BJ (cell line): Measurements from ENCODE around the gene IGFBP3. TPM values are rescaled to one million over a fixed set of nuclear protein-coding genes. Genes with fewer than 3 reads are reported as not detected.

Source experiments
- CTCF ChIA-PET: fragments of 350-600 bp; formaldehyde crosslinking; extraction: SDS; loops from one replicate; lab custom pipeline; 2021; ENCODE audit warnings: antibody characterized with exemption, inconsistent platforms; lab: Yijun Ruan, JAX
- POLR2A ChIA-PET: fragments of 300-600 bp; sonication (Branson Sonifier 250); formaldehyde crosslinking; extraction: SDS; loops from one replicate; lab custom pipeline; 2021; ENCODE audit warnings: antibody characterized with exemption; lab: Charles Lee
- DNase-seq: peaks from one replicate; pipeline ENCODE4 v3.0.0-alpha.2; 2011; ENCODE audit warnings: low read depth
- H3K27me3 ChIP-seq: 2 replicates; pipeline ENCODE4 v1.6.0; 2011; ENCODE audit warnings: low read length; ENCODE audit not compliant: control insufficient read depth, insufficient read depth
- H3K36me3 ChIP-seq: 2 replicates; pipeline ENCODE4 v1.5.1; 2011; ENCODE audit warnings: low read length; ENCODE audit not compliant: control insufficient read depth, insufficient read depth
- H3K4me3 ChIP-seq: 2 replicates; pipeline ENCODE4 v1.5.1; 2011; ENCODE audit warnings: low read depth, mild to moderate bottlenecking, control low read depth, low read length
- polyA plus RNA-seq: library from polyadenylated mRNA; depleted of rRNA; stranded (reverse); fragments of >200 nt; gene quantifications from 2 replicates; pipeline ENCODE4 v1.2.3, GENCODE V29; 2011
- TF ChIP-seq, protein P1 (sequence below): IDR thresholded peaks from 2 replicates; pipeline ENCODE4 v1.5.1; 2011; ENCODE audit warnings: low read depth, mild to moderate bottlenecking, control low read depth, inconsistent platforms, low read length, moderate library complexity; ENCODE audit not compliant: insufficient read depth

The IGFBP3 gene
- polyA plus RNA-seq, 1 experiment: 3,005 TPM

DNA sequence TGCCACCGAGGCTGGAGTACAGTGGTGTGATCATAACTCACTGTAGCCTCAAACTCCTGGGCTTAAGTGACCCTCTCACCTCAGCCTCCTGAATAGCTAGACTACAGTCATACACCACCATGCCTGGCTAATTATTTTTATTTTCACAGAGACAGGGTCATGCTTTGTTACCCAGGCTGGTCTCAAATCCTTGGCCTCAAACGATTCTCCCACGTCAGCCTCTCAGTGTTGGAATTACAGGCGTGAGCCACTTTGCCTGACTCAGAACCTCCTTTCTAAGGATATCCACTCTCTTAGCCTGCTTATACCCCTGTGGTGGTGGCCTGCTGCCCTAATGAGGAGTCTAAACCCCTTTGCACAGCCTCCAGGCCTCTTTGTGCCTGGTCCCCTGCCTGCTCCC lies 36.9 kb downstream of the IGFBP3 start:
- Histone ChIP-seq H3K4me3 (no peak overlapping the region), H3K36me3 (no peaks in the 10 kb centered on the region), H3K27me3 (peaks cover 1% of the 10 kb centered on the region; the same call in 1 of the 2 replicates)
- CTCF ChIA-PET: no interaction called here
- TF ChIP-seq, protein P1, sequence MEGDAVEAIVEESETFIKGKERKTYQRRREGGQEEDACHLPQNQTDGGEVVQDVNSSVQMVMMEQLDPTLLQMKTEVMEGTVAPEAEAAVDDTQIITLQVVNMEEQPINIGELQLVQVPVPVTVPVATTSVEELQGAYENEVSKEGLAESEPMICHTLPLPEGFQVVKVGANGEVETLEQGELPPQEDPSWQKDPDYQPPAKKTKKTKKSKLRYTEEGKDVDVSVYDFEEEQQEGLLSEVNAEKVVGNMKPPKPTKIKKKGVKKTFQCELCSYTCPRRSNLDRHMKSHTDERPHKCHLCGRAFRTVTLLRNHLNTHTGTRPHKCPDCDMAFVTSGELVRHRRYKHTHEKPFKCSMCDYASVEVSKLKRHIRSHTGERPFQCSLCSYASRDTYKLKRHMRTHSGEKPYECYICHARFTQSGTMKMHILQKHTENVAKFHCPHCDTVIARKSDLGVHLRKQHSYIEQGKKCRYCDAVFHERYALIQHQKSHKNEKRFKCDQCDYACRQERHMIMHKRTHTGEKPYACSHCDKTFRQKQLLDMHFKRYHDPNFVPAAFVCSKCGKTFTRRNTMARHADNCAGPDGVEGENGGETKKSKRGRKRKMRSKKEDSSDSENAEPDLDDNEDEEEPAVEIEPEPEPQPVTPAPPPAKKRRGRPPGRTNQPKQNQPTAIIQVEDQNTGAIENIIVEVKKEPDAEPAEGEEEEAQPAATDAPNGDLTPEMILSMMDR: no peak
- POLR2A ChIA-PET: interaction anchor here (0.5 kb wide), 1 partner anchor 186 kb away, joined by 7 read pairs; no protein-coding TSS in a partner anchor
- no peak for DNase-seq

DNA sequence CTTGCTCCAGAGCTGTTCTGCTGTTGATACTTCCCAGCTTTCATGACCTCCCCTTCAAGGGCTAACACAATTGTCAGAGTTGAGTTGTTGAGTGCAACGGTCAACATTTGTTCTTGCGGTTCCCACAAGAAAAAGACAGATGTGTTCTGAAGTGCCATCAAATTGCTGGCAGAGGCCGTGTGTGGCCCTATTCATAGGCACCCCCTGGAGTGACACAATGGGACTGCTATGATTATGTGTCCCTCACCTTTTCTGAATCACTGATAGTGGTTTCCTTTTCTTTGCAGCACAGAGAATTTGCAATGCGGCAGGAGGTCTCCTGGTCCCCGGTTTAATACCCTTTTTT lies 38.6 kb downstream of the IGFBP3 start:
- Histone ChIP-seq H3K27me3 (no peaks in the 10 kb centered on the region), H3K36me3 (no peaks in the 10 kb centered on the region), H3K4me3 (no peak overlapping the region)
- TF ChIP-seq, protein P1: no peak
- POLR2A ChIA-PET: interaction anchor here (0.6 kb wide), 1 partner anchor 1385 kb away, joined by 10 read pairs; no protein-coding TSS in a partner anchor
- DNase-seq: no peak
- CTCF ChIA-PET: interaction anchor here (1.0 to 1.9 kb wide), 3 partner anchors 9 to 35 kb away, joined by 3 to 9 read pairs (median 4); no protein-coding TSS in a partner anchor

DNA sequence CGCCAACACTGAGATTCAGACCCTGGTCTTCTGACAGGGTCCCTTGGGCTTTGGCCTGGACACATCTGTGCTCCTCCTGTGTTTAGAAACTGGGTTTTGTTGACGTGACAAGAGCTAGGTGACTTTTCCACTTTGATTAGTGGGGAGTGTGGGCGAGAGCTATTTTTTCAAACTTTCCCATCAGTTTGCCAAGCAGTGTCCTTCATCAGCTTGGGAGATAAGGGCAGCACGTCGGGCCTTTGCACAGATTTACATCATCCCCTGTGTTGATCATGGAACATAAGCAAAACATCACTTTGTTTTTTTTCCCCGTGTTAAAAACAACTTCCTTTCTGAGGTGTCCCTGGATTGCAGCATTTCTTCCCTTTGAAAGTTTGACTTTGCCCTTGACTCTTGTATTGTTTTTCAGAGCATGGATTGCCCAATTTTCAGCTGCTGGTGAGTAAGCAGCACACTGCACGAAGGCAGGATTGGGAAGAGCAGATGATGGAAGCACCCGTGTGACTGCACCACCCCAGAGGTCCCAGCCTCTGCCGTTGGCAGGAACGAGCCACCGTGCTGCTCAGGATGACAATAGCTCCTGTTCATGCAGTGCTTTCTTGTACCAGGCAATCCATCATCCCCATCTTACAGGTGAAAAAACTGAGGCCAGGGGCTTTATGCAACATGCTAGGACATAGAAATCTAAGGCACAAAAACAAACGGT lies 39.2 kb downstream of the IGFBP3 start:
- ChIA-PET CTCF (interaction anchor here (1.0 to 1.9 kb wide), 3 partner anchors 10 to 35 kb away, joined by 3 to 9 read pairs (median 4); no protein-coding TSS in a partner anchor), POLR2A (interaction anchor here (0.6 kb wide), 1 partner anchor 1385 kb away, joined by 10 read pairs; no protein-coding TSS in a partner anchor)
- TF ChIP-seq, protein P1: no peak
- no peak overlapping the region for H3K4me3 ChIP-seq
- no peaks in the 10 kb centered on the region for H3K36me3 ChIP-seq
- DNase-seq: peak; percentile 50
- H3K27me3 ChIP-seq: no peaks in the 10 kb centered on the region

DNA sequence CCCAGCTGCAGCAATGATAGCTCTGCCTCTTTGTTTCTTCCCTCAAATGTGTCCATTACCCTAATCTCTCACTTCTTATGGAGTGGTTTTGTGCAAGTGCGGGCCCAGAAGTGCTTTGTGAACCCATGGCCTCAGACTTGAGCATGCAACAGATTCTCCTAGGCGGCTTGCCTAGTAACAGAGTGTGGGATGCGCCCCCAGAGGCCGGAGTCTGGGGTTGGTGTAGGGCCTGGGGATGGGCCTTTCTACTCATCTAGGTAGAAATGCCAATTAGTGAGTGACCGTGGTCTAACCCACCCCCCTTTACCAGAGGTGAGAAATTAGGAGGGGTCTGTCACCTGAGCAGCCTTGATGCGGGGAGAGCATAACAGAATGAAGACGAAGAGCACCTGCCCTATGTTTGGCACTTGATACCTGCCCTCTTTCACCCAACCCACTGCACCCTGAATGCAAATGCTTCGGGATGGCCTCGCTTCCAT lies 39.8 kb downstream of the IGFBP3 start:
- POLR2A ChIA-PET: no interaction called here
- TF ChIP-seq, protein P1: no peak
- Histone ChIP-seq H3K4me3 (no peak overlapping the region), H3K27me3 (no peaks in the 10 kb centered on the region), H3K36me3 (no peaks in the 10 kb centered on the region)
- CTCF ChIA-PET: interaction anchor here (1.0 to 1.9 kb wide), 3 partner anchors 9 to 36 kb away, joined by 3 to 9 read pairs (median 4); no protein-coding TSS in a partner anchor
- no peak for DNase-seq

DNA sequence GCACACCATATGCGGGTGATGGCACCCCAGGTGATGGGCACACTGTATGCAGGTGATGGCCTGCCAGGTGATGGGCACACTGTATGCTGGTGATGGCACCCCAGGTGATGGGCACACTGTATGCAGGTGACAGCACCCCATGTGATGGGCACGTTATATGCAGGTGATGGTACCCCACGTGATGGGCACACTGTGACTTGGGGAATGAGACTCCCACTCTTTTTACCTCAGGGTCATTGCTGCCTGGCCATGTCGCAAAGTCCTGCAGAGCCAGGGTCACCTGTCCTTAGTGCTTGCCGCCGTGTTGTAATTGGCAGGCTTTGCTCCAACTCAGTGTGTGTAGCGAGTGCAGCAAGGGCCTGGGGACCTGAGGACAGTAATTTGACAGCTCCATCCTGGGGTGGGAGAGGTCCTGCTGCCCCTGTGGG lies 40.6 kb downstream of the IGFBP3 start:
- Histone ChIP-seq H3K4me3 (no peak overlapping the region), H3K27me3 (no peaks in the 10 kb centered on the region), H3K36me3 (no peaks in the 10 kb centered on the region)
- TF ChIP-seq, protein P1: no peak
- DNase-seq: no peak
- CTCF ChIA-PET: no interaction called here
- POLR2A ChIA-PET: no interaction called here
